CD4-positive, CD25-positive, alpha-beta regulatory T cell (primary cell): ENCODE measurements around the gene MOB2. TPM values are rescaled to one million over a fixed set of nuclear protein-coding genes. Genes with fewer than 3 reads are reported as not detected.

Experiments used
- ATAC-seq, 2 donors: fragments of 150-1000 bp; cut with Tn5 transposase; one replicate each; pipeline ENCODE4 v1.10.0; 2021; ENCODE audit warnings: low read depth in 2 of 2, moderate number of reproducible peaks in 2 of 2, moderate library complexity in 1 of 2
- DNase-seq, 3 donors: peaks; one replicate each; pipeline versions ENCODE4 v3.0.0 to v3.0.0-alpha.2; 2012 to 2022; ENCODE audit warnings: mixed read lengths in 1 of 3
- H3K27ac ChIP-seq: one replicate; pipeline ENCODE4 v1.7.0; 2013; ENCODE audit warnings: mild to moderate bottlenecking, low read length; ENCODE audit not compliant: insufficient read depth, poor library complexity, severe bottlenecking
- H3K27me3 ChIP-seq: one replicate; pipeline ENCODE4 v1.7.0; 2013; ENCODE audit warnings: low read length; ENCODE audit not compliant: control insufficient read depth, insufficient read depth
- H3K36me3 ChIP-seq: one replicate; pipeline ENCODE4 v1.7.0; 2013; ENCODE audit warnings: mild to moderate bottlenecking, low read length, moderate library complexity; ENCODE audit not compliant: control insufficient read depth, insufficient read depth
- H3K4me1 ChIP-seq: 2 replicates; pipeline ENCODE4 v1.7.0; 2013; ENCODE audit warnings: mild to moderate bottlenecking, low read length; ENCODE audit not compliant: insufficient read depth, control insufficient read depth, poor library complexity, severe bottlenecking
- H3K4me3 ChIP-seq: one replicate; pipeline ENCODE4 v1.7.0; 2013; ENCODE audit warnings: low read depth, mild to moderate bottlenecking, low read length, moderate library complexity
- H3K9me3 ChIP-seq, 2 experiments: 1 replicate in 1 of 2; 2 replicates in 1 of 2; pipeline ENCODE4 v1.7.0; 2013; ENCODE audit warnings: low read length in 2 of 2, mild to moderate bottlenecking in 1 of 2, moderate library complexity in 1 of 2; ENCODE audit not compliant: control insufficient read depth in 2 of 2
- H3K27ac Mint-ChIP-seq, 3 donors: one replicate each; pipeline ENCODE4 v1.8.0; 2020 to 2022; ENCODE audit warnings: mild to moderate bottlenecking in 3 of 3, mixed read lengths in 3 of 3, moderate library complexity in 2 of 3
- H3K27me3 Mint-ChIP-seq: one replicate; pipeline ENCODE4 v1.8.0; 2022; ENCODE audit warnings: mild to moderate bottlenecking, mixed read lengths
- H3K36me3 Mint-ChIP-seq: one replicate; pipeline ENCODE4 v1.8.0; 2020; ENCODE audit warnings: mixed read lengths
- H3K4me1 Mint-ChIP-seq, 4 donors: one replicate each; pipeline ENCODE4 v1.8.0; 2020 to 2022; ENCODE audit warnings: mixed read lengths in 4 of 4, mild to moderate bottlenecking in 1 of 4
- H3K4me3 Mint-ChIP-seq, 4 donors: one replicate each; pipeline ENCODE4 v1.8.0; 2020 to 2022; ENCODE audit warnings: mild to moderate bottlenecking in 4 of 4, mixed read lengths in 4 of 4, moderate library complexity in 3 of 4
- H3K9me3 Mint-ChIP-seq, 7 donors: one replicate each; pipeline ENCODE4 v1.8.0; 2020 to 2022; ENCODE audit warnings: mixed read lengths in 7 of 7, mild to moderate bottlenecking in 3 of 7, moderate library complexity in 2 of 7
- polyA plus RNA-seq, 4 donors: library from polyadenylated mRNA; unstranded; fragments of 300-500 nt; fragmentation: Illumina TruSeq; gene quantifications; one replicate each; pipeline ENCODE4 v1.2.3, GENCODE V29; 2021
- total RNA-seq: library from RNA; stranded (reverse); gene quantifications from one replicate; pipeline ENCODE4 v1.2.3, GENCODE V29; 2022

Gene MOB2
- total and polyA plus RNA-seq, 5 donors from 2014 or later, result 55.7 to 87.8 (median 69.0) TPM

DNA sequence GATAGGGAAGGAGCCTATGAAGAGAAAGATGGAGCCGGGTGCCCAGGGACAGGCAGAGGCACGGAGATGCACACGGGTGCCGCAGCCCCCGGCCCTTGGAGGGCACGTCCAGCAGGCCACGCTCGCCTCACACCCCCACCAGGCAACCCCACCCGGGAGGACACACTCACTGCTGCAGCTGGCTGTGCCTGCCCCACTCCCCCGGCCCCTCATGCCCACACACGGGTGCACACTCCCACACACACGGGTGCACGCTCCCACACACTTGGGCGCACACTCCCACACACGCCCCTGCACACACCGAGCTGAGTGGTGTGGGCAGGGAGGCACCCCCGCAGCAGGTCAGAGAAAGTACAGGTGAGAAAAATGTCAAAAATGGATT is 1.1 kb downstream of the MOB2 start:
- Mint-ChIP-seq H3K36me3 (no peaks in the 10 kb centered on the region), H3K27me3 (no peaks in the 10 kb centered on the region), H3K9me3 (no peaks in the 10 kb centered on the region), H3K27ac (peak overlapping the region in 2 of 3 donors; percentile 18 to 80), H3K4me3 (peak overlapping the region in 2 of 4 donors; percentile 29 to 41), H3K4me1 (peaks cover 0 to 37% (median 10%) of the 10 kb centered on the region in 4 donors)
- Histone ChIP-seq H3K9me3 (no peaks in the 10 kb centered on the region), H3K36me3 (peaks cover 3% of the 10 kb centered on the region), H3K4me1 (peaks cover 35% of the 10 kb centered on the region), H3K27me3 (no peaks in the 10 kb centered on the region), H3K4me3 (no peak overlapping the region), H3K27ac (peak overlapping the region; percentile 23)
- DNase-seq, result no peak
- ATAC-seq, result no peak

DNA sequence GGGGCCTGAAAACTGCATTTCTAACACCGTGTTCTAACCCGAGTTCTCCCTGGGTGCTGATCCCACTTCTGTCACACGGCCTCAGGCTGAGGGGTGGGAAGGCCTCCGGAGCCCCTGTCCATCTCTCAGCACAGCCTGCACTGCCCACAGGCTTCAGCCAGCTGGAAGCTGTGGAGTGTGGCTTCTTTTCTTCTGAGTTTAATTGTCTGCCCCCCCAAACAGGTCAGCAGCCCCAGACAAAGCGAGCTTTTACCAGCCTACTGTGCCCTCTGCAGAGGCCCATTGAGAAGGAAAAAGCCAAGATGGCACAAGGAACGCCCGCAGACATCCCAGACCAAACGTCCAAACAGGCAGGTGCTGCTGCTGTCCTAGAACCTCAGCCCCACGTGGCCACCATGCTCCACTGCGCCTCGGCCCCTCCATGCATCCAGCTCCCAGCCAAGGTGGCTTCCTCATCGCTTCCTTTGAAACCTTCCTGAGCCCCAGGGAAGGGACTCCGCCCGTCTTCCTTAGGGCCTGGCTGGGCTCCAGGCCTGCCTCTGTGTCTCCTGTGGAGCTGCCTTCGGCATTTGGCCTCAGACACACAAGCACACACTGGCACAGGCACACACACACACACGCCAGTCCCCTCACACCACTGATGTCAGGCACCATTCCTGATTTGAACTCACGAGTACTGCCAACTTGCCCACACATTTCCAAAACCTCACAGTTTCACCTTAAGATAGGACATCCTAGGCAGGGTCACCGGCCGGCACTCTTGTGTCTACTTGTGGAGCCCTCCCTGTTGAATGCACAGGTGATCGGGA is 1.7 kb downstream of the MOB2 start:
- H3K9me3 ChIP-seq, result no peaks in the 10 kb centered on the region
- DNase-seq (no peak), ATAC-seq (no peak)
- H3K4me1 ChIP-seq, result peaks cover 35% of the 10 kb centered on the region
- H3K36me3 ChIP-seq, result peaks cover 8% of the 10 kb centered on the region
- H3K4me3 ChIP-seq, result no peak overlapping the region
- Mint-ChIP-seq H3K27me3 (no peaks in the 10 kb centered on the region), H3K4me1 (peaks cover 0 to 37% (median 10%) of the 10 kb centered on the region in 4 donors), H3K4me3 (peak overlapping the region in 2 of 4 donors; percentile 29 to 41), H3K27ac (peak overlapping the region; percentile 18 to 80 (median 80)), H3K9me3 (no peaks in the 10 kb centered on the region), H3K36me3 (no peaks in the 10 kb centered on the region)
- no peaks in the 10 kb centered on the region for H3K27me3 ChIP-seq
- no peak overlapping the region for H3K27ac ChIP-seq

DNA sequence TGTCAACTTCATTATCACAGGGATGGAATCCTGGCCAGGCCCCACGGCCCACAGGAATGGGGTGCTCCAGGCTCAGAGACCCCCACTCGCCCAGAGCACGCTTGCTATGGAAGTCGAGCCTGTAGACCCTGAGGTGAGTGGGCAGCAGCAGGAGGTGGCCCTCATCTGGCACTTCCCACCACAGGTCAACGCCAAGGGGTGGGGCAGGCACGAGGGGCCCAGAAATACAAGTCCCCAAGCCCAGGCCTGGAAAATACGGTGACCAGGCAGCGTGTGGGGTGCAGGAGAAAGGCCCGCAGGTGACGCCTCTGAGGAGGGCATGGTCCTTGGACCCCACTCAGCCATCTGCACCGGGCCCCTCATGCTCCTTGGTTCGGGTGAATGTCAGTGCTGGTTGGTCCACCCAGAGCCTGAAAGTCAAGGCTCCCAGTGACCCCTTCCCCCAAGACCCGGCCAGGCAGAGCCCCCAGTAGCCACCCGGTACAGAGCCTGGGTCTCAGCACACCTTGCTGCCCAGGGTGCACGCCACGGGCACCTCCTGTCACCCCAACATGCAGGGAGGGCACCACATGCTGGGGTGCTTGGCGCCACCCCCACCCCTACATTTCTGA is 2.4 kb downstream of the MOB2 start:
- peaks cover under 1% of the 10 kb centered on the region for H3K36me3 Mint-ChIP-seq
- peaks cover 0 to 31% (median 5%) of the 10 kb centered on the region in 4 donors for H3K4me1 Mint-ChIP-seq
- Histone ChIP-seq H3K27ac (no peak overlapping the region), H3K27me3 (no peaks in the 10 kb centered on the region), H3K4me1 (peaks cover 35% of the 10 kb centered on the region), H3K9me3 (no peaks in the 10 kb centered on the region), H3K36me3 (peaks cover 16% of the 10 kb centered on the region), H3K4me3 (no peak overlapping the region)
- no peaks in the 10 kb centered on the region for H3K27me3 Mint-ChIP-seq
- H3K9me3 Mint-ChIP-seq, result no peaks in the 10 kb centered on the region
- ATAC-seq, result no peak
- no peak for DNase-seq
- no peak overlapping the region for H3K4me3 Mint-ChIP-seq
- no peak overlapping the region for H3K27ac Mint-ChIP-seq

DNA sequence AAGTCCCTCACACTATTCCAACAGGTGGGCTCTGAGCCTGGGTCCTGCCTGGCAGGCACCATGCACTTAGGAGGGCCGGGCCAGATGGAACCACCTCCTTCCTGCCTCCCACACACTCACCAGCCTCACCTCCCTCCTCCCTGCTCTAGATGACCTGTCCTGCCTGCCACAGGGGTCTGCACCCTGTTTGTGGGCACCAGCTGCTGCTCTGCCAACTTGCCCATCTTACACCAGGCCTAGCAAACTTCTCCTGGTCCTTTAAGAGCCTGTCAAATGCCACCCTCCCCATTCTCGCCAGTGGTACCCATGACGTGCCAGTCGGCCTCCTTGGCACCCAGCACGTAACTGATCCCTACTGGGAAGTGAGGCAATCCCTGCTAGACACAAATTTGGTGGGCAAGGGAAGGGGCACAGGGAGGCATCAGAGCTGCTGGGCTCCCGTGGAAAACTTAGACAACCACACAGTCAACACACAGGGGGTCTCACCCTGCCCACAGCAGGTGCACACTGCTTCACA is 3.1 kb downstream of the MOB2 start:
- Mint-ChIP-seq H3K27ac (peak overlapping the region in 2 of 3 donors; percentile 47 to 86), H3K27me3 (no peaks in the 10 kb centered on the region), H3K9me3 (no peaks in the 10 kb centered on the region), H3K36me3 (peaks cover 7% of the 10 kb centered on the region), H3K4me1 (peaks cover 0 to 25% (median 5%) of the 10 kb centered on the region in 4 donors), H3K4me3 (peak overlapping the region in 1 of 4 donors; percentile 38)
- ATAC-seq, result no peak
- DNase-seq, result no peak
- peaks cover 31% of the 10 kb centered on the region for H3K4me1 ChIP-seq
- no peaks in the 10 kb centered on the region for H3K27me3 ChIP-seq
- no peak overlapping the region for H3K27ac ChIP-seq
- H3K9me3 ChIP-seq, result no peaks in the 10 kb centered on the region
- H3K4me3 ChIP-seq, result no peak overlapping the region
- peaks cover 22% of the 10 kb centered on the region for H3K36me3 ChIP-seq

DNA sequence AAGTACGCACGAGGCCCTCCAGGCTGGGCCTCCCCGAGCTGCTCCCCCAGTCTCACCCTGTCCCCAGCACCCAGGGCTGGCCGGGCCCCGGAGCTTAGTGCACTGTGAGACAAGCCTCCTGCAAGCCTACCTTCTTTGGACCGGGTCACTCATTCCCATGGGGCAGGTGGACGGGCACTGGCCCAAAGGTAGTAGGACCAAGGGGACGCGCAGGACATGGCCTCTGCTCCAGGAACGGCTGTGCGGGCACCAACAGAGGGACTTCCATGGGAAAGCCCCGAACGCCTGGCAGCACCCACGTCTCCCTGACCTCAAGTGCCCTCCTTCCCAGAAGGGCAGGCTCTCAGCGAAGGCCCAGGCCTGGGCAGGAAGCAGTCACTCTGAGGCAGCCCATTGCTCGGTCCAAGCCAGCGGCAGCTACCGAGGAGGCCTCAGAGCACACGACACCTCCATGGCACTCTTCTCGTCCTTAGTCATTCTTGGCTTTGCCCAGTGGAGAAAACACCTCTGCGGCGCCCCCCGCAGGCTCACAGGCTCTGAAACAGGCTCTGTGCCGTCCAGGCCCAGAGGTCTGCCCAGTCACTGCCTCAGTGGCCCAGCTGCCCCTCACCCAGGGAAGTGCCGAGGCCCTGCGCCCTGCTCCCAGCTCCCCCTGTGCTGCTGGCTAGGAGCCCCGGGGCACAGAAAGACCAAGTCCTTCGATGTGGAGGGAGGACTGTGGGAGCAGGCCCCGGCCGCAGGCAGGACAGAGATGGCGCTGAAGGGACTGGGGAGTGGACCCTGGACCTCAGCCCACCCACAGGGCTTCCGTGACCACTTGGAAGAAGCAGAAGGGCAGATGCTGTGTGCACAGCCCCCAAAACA is 3.8 kb downstream of the MOB2 start:
- H3K4me1 ChIP-seq, result peaks cover 24% of the 10 kb centered on the region
- H3K4me3 ChIP-seq, result no peak overlapping the region
- no peak overlapping the region for H3K27ac ChIP-seq
- no peaks in the 10 kb centered on the region for H3K9me3 ChIP-seq
- Mint-ChIP-seq H3K4me1 (peaks cover 0 to 21% (median 5%) of the 10 kb centered on the region in 4 donors), H3K4me3 (peak overlapping the region in 1 of 4 donors; percentile 38), H3K36me3 (peaks cover 11% of the 10 kb centered on the region), H3K9me3 (no peaks in the 10 kb centered on the region), H3K27me3 (no peaks in the 10 kb centered on the region), H3K27ac (peak overlapping the region in 2 of 3 donors; percentile 26 to 86)
- DNase-seq (no peak), ATAC-seq (no peak)
- H3K36me3 ChIP-seq, result peaks cover 29% of the 10 kb centered on the region
- no peaks in the 10 kb centered on the region for H3K27me3 ChIP-seq

DNA sequence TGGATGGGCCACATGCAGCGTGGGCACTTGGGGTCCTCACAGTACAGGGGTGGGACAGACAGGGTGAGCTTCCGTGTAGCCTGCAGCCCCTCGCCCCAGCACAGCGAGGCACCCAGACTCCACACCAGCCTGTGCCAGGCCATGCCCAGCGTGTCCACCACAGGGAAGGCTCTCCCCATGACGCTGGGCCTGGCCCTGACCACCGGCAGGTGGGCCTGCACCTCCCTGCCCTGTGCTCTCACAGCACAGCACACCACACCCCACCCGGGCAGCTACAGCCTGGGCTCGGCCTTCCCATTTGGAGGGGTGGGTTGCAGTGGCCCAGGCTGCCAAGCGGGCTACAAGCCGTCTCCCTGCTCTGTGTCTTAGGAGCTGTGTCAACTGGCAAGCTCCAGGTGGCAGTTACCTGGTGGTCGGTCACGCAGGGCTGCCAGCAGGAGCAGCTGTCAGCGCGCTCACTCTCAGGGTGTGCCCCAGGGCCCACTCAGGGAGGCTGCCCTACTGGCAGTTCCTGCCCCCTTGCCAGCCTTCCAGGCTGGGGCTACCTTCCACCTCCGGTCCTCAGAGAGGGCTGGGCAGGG is 4.6 kb downstream of the MOB2 start:
- Histone ChIP-seq H3K27ac (no peak overlapping the region), H3K4me1 (peaks cover 16% of the 10 kb centered on the region), H3K4me3 (no peak overlapping the region), H3K27me3 (no peaks in the 10 kb centered on the region), H3K9me3 (no peaks in the 10 kb centered on the region), H3K36me3 (peaks cover 37% of the 10 kb centered on the region)
- Mint-ChIP-seq H3K9me3 (no peaks in the 10 kb centered on the region), H3K4me3 (no peak overlapping the region), H3K4me1 (peaks cover 0 to 16% (median under 1%) of the 10 kb centered on the region in 4 donors), H3K27me3 (no peaks in the 10 kb centered on the region), H3K36me3 (peaks cover 19% of the 10 kb centered on the region), H3K27ac (no peak overlapping the region)
- no peak for DNase-seq
- no peak for ATAC-seq

DNA sequence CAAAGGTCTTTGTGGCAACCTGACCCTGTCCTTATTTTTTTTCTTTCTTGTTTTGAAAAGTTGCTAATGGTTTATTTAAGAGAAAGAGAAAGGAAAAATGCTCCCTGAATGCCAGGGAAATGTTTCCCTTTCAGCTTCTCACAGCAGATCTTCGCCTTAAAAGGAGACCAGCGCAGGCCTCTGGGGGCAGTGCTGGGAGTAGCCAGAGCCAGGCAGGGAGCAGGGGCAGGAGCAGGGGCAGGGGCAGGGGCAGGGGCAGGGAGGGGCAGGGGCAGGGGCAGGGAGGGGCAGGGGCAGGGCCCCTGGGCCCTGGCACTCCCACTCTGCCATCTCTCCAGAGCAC is 5.1 kb downstream of the MOB2 start:
- H3K9me3 Mint-ChIP-seq, result no peaks in the 10 kb centered on the region
- peaks cover 42% of the 10 kb centered on the region for H3K36me3 ChIP-seq
- no peak overlapping the region for H3K27ac ChIP-seq
- H3K27me3 Mint-ChIP-seq, result no peaks in the 10 kb centered on the region
- H3K9me3 ChIP-seq, result no peaks in the 10 kb centered on the region
- H3K4me3 ChIP-seq, result no peak overlapping the region
- no peaks in the 10 kb centered on the region for H3K27me3 ChIP-seq
- H3K4me3 Mint-ChIP-seq, result no peak overlapping the region
- DNase-seq (no peak), ATAC-seq (no peak)
- peaks cover 0 to 14% (median under 1%) of the 10 kb centered on the region in 4 donors for H3K4me1 Mint-ChIP-seq
- peaks cover 12% of the 10 kb centered on the region for H3K4me1 ChIP-seq
- H3K27ac Mint-ChIP-seq, result no peak overlapping the region
- peaks cover 22% of the 10 kb centered on the region for H3K36me3 Mint-ChIP-seq
